Heart left ventricle (tissue), 16 donors: ENCODE results near the gene PDCD2L. TPM values are rescaled to one million over a fixed set of nuclear protein-coding genes. Genes with fewer than 3 reads are reported as not detected.
A peak's percentile ranks its signal among the peaks of the same experiment; 100 is the strongest.

Source experiments
- ATAC-seq, 4 donors: fragments of 200-7000 bp; cut with Tn5 transposase; one replicate each; pipeline ENCODE4 v1.9.1; 2020 to 2022; ENCODE audit warnings: moderate library complexity in 4 of 4, mild to moderate bottlenecking in 3 of 4, moderate number of reproducible peaks in 1 of 4
- DNase-seq, 5 donors: peaks; one replicate each; pipeline ENCODE4 v3.0.0-alpha.2; 2020
- H3K27ac ChIP-seq, 12 donors: fragments of 200-600 bp; sonication (generic) in 4 of 12; one replicate each; pipeline versions ENCODE4 v1.5.0 to v1.8.0; 2016 to 2022; ENCODE audit warnings: mild to moderate bottlenecking in 2 of 12
- H3K27me3 ChIP-seq, 9 donors: fragments of 200-600 bp; sonication (generic) in 2 of 9; one replicate each; pipeline versions ENCODE4 v1.5.1 to v1.8.0; 2016 to 2022; ENCODE audit warnings: mild to moderate bottlenecking in 3 of 9
- H3K36me3 ChIP-seq, 9 donors: fragments of 200-600 bp; sonication (generic) in 2 of 9; one replicate each; pipeline versions ENCODE4 v1.5.0 to v1.8.0; 2018 to 2022; ENCODE audit warnings: mild to moderate bottlenecking in 2 of 9
- H3K4me1 ChIP-seq, 12 donors: fragments of 200-600 bp; sonication (generic) in 4 of 12; one replicate each; pipeline versions ENCODE4 v1.5.0 to v1.8.0; 2016 to 2022; ENCODE audit warnings: mild to moderate bottlenecking in 3 of 12
- H3K4me3 ChIP-seq, 12 donors: fragments of 200-600 bp; sonication (generic) in 4 of 12; one replicate each; pipeline versions ENCODE4 v1.5.0 to v1.8.0; 2017 to 2022; ENCODE audit warnings: mild to moderate bottlenecking in 9 of 12, moderate library complexity in 4 of 12
- H3K9me3 ChIP-seq, 12 donors: fragments of 200-600 bp; sonication (generic) in 4 of 12; one replicate each; pipeline versions ENCODE4 v1.5.0 to v1.8.0; 2016 to 2022; ENCODE audit warnings: mild to moderate bottlenecking in 1 of 12
- POLR2A ChIP-seq, 2 donors: fragments of 450-650 bp; IDR thresholded peaks; one replicate each; pipeline ENCODE4 v1.6.1; 2017; ENCODE audit warnings: antibody characterized with exemption in 2 of 2, mild to moderate bottlenecking in 2 of 2, moderate library complexity in 2 of 2
- WGBS, 4 donors: extraction: QIAGEN DNeasy Blood & Tissue Kit in 2 of 4; methylation state at CpG; one replicate each; pipeline versions ENCODE4 v1.1.5 to v1.1.7; 2013 to 2018; 5-methylcytosine and 5-hydroxymethylcytosine counted together
- intact Hi-C, 10 donors: fragments of 100-400 bp; cut with DNase I; formaldehyde crosslinking; loops; one replicate each; pipeline versions ENCODE4 v1.11.1 to v1.14.2; 2022
- polyA plus RNA-seq, 2 donors: library from polyadenylated mRNA; stranded (reverse); fragments of 200-250 nt; gene quantifications; one replicate each; pipeline ENCODE4 v1.2.3, GENCODE V29; 2013
- total RNA-seq, 9 donors: library from RNA; depleted of rRNA in 2 of 9; stranded (reverse); fragments of >200 nt in 2 of 9; fragmentation: NEBNext Ultra II Directional in 3 of 9; extraction: Animal tissue kit (Norgen Biotek cat#: 25700) in 3 of 9; gene quantifications; one replicate each; pipeline versions ENCODE4 v1.1.0 to v1.2.4, GENCODE V29; 2016 to 2023
- TF ChIP-seq, protein P1 (sequence below), 12 donors: fragments of 200-600 bp; sonication (generic) in 4 of 12; IDR thresholded peaks; one replicate each; pipeline versions ENCODE4 v1.5.0 to v1.8.0; 2018 to 2022; ENCODE audit warnings: antibody characterized with exemption in 12 of 12, mild to moderate bottlenecking in 5 of 12
- donor health status: ischemic (EF 13 %, LVEDD 7.1; RV severe dilation, severe dysfunction).
- donor health status: healthy with polysubstance abuse.
- donor health status: DM: no; HTN: yes; CAD: no.
- donor health status: DM: no; HTN: no; CAD: no.
- donor health status: ischemic (EF 25% LVEDD 6.9; RV normal size, moderate dysfunction).
- donor health status: ischemic (EF 25% LVEDD 5.7; RV mildly dilated, moderate dysfunction).
- donor health status: healthy.
- donor health status: DM: yes; HTN: yes; CAD: no.
- donor health status: ischemic (EF 35%, LVEDD 5.7; RV mildly dilated, moderate dysfunction).
- donor health status: nonischemic (EF 11% LVEDD 7.7; RV severe dilation, severe dysfunction).
- donor health status: DM: yes; HTN: yes; CAD: no.
- donor health status: PGD.
- donor health status: ischemic (EF 29% LVEDD 5.4; RV normal size, mild dysfunction).
- donor health status: nonischemic (EF 23%, LVEDD 6.1; RV moderate dilation, normal function).

Gene PDCD2L
- total and polyA plus RNA-seq, 11 donors = 6.2 to 16.7 (median 8.0) TPM

DNA sequence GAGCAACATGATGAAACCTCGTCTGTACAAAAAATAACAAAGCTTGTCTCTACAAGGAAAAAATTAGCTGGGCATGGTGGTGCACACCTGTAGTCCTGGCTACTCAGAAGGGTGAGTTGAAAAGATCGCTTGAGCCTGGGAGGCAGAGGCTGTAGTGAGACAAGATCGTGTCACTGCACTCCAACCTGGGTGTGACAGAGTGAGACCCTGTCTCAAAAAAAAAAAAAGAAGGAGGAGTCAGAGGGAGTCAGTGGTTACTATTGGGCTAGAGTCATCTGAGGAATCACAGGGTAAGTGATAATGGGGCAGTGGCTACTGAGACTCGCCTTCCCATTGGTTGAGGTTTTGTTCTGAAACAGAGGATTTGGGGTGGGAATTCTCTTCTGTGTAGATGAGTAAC is 41.1 kb upstream of the PDCD2L start:
- ATAC-seq (no peak), DNase-seq (no peak)
- H3K4me1 ChIP-seq = peaks cover 13 to 45% (median 32%) of the 10 kb centered on the region in 12 donors
- no peaks in the 10 kb centered on the region for H3K9me3 ChIP-seq
- WGBS, 4 donors = 82 to 85% (median 83%) methylated on average over 4 of the region's 4 CpGs
- no peak overlapping the region for H3K4me3 ChIP-seq
- TF ChIP-seq, protein P1, sequence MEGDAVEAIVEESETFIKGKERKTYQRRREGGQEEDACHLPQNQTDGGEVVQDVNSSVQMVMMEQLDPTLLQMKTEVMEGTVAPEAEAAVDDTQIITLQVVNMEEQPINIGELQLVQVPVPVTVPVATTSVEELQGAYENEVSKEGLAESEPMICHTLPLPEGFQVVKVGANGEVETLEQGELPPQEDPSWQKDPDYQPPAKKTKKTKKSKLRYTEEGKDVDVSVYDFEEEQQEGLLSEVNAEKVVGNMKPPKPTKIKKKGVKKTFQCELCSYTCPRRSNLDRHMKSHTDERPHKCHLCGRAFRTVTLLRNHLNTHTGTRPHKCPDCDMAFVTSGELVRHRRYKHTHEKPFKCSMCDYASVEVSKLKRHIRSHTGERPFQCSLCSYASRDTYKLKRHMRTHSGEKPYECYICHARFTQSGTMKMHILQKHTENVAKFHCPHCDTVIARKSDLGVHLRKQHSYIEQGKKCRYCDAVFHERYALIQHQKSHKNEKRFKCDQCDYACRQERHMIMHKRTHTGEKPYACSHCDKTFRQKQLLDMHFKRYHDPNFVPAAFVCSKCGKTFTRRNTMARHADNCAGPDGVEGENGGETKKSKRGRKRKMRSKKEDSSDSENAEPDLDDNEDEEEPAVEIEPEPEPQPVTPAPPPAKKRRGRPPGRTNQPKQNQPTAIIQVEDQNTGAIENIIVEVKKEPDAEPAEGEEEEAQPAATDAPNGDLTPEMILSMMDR (IDR thresholded peaks at IDR 0.05) = no peak
- TF ChIP-seq POLR2A (IDR thresholded peaks at IDR 0.05) = no peak
- intact Hi-C loops = loop anchor here in 1 of 10 donors (5.0 kb wide), 1 partner anchor 139 kb away; no protein-coding TSS in a partner anchor
- peaks cover 0 to 19% (median 14%) of the 10 kb centered on the region in 9 donors for H3K36me3 ChIP-seq
- H3K27me3 ChIP-seq = no peaks in the 10 kb centered on the region
- no peak overlapping the region for H3K27ac ChIP-seq

DNA sequence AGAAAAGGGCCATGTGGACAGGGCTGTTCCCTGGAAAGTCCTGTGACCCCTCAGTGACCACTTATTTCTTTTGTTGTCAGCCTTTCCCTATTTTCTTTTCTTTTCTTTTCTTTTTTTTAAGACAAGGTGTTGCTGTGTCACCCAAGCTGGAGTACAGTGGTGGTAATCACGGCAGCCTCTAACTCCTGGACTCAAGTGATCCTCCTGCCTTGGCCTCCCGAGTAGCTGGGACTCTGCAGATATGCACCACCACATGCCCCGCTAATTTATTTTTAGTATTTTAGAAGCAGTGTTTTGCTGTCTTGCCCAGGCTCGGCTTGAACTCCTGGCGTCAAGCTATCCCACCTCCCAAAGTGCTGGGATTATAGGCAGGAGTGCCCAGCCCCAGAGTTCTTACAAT is 40.3 kb upstream of the PDCD2L start:
- H3K36me3 ChIP-seq = peaks cover 0 to 27% (median 23%) of the 10 kb centered on the region in 9 donors
- WGBS, 4 donors = 74 to 96% (median 94%) methylated on average over 5 of the region's 5 CpGs
- DNase-seq (no peak), ATAC-seq (no peak)
- no peaks in the 10 kb centered on the region for H3K9me3 ChIP-seq
- H3K4me3 ChIP-seq = no peak overlapping the region
- no peaks in the 10 kb centered on the region for H3K27me3 ChIP-seq
- H3K27ac ChIP-seq = no peak overlapping the region
- TF ChIP-seq, protein P1 (IDR thresholded peaks at IDR 0.05) = no peak
- no peak for TF ChIP-seq POLR2A (IDR thresholded peaks at IDR 0.05)
- peaks cover 14 to 43% (median 30%) of the 10 kb centered on the region in 12 donors for H3K4me1 ChIP-seq
- intact Hi-C loops = loop anchor here in 2 of 10 donors (2.0 to 5.0 kb wide), 2 partner anchors 65 to 138 kb away; partner anchors contain the start of gene UBA2 (in 1 of the 2)

DNA sequence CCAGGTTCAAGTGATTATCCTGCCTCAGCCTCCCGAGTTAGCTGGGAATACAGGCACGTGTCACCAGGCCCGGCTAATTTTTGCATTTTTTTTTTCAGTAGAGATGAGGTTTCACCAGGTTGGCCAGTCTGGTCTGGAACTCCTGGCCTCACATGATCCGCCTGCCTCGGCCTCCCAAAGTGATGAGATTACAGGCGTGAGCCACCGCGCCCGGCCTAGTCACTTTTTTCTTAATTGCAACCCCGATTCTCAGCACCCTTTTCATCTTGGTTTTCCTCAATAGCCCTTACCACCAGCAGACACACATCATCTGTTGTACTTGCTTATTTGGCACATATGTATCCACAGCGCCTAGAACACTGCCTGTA is 39.8 kb upstream of the PDCD2L start:
- Histone ChIP-seq H3K9me3 (no peaks in the 10 kb centered on the region), H3K27me3 (no peaks in the 10 kb centered on the region), H3K4me3 (peak overlapping the region; percentile 85 to 99 (median 94)), H3K36me3 (peaks cover 0 to 32% (median 28%) of the 10 kb centered on the region in 9 donors), H3K4me1 (peaks cover 14 to 46% (median 29%) of the 10 kb centered on the region in 12 donors), H3K27ac (peak overlapping the region in 10 of 12 donors; percentile 87 to 97 (median 92))
- DNase-seq (no peak), ATAC-seq (no peak)
- intact Hi-C loops = loop anchor here in 2 of 10 donors (2.0 to 5.0 kb wide), 2 partner anchors 64 to 138 kb away; partner anchors contain the start of gene UBA2 (in 1 of the 2)
- WGBS, 4 donors = 65 to 71% (median 69%) methylated on average over 11 of the region's 11 CpGs
- TF ChIP-seq POLR2A (IDR thresholded peaks at IDR 0.05) = no peak
- TF ChIP-seq, protein P1 (IDR thresholded peaks at IDR 0.05) = no peak

DNA sequence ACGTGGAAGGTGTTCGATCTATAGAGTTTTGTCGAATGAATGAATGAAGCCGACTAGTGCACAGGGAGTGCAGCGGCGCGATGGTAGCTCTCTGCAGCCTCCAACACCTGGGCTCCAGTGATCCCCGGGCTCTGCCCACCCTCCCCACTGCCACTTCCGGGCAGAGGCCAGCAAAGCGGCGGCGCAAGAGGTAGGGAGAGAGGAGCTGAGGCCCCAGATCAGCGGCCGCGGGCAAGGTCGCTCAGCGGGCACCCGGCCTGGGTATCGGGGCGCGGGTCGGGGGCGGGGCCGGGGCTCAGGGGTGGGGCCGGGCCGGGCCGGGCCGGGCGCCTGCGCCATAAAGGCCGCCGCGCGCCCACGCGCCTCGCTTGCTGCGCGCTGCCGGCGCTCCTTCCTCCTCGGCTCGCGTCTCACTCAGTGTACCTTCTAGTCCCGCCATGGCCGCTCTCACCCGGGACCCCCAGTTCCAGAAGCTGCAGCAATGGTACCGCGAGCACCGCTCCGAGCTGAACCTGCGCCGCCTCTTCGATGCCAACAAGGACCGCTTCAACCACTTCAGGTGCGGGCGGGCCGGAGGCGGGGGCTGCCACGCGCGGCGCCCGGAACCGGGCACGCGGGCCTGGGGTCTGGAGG is 39.3 kb upstream of the PDCD2L start, which contains the start of gene GPI:
TSS of gene GPI (plus strand) at position 367 of the 633 bp plus-strand sequence. CDS start at position 438, 71 bp downstream.
- Histone ChIP-seq H3K4me1 (peaks cover 14 to 48% (median 31%) of the 10 kb centered on the region in 12 donors), H3K27ac (peak within 1 kb of the TSS; percentile 80 to 97 (median 92)), H3K27me3 (no peaks in the 10 kb centered on the region), H3K36me3 (peaks cover 0 to 37% (median 33%) of the 10 kb centered on the region in 9 donors), H3K4me3 (peak within 1 kb of the TSS; percentile 85 to 99 (median 94)), H3K9me3 (no peaks in the 10 kb centered on the region)
- WGBS, 4 donors = 0 to 2% (median 0%) methylated on average over 8 to 67 of the region's 67 CpGs
- intact Hi-C loops = loop anchor here in 2 of 10 donors (2.0 to 5.0 kb wide), 2 partner anchors 64 to 137 kb away; partner anchors contain the start of gene UBA2 (in 1 of the 2)
- DNase-seq = peak; percentile 63 to 84 (median 75)
- peak in 1 of 2 donors; percentile 54 for TF ChIP-seq POLR2A (IDR thresholded peaks at IDR 0.05)
- TF ChIP-seq, protein P1 (IDR thresholded peaks at IDR 0.05) = no peak
- peak; percentile 28 to 88 (median 76) for ATAC-seq
